ENCODE measurements around the gene FBXO7.
"Not testable (repeated sequence)": the region's sequence is repeated elsewhere in the genome, so short reads cannot be mapped to it uniquely, and the experiment has no call there.

Gene FBXO7

GRCh38 chr22:32477596-32477995 is 3.0 kb downstream of the FBXO7 start:
- no peaks in the 10 kb centered on the region for H3K4me1 ChIP-seq (ENCODE audit: insufficient read depth, low read length)
- H3K9me3 ChIP-seq (ENCODE audit: control insufficient read depth, insufficient read depth, low read length) = no peaks in the 10 kb centered on the region
- no peaks in the 10 kb centered on the region for H3K36me3 ChIP-seq (ENCODE audit: insufficient read depth, low read length)
- no peak overlapping the region for H3K9ac ChIP-seq (ENCODE audit: low read depth, low read length)

DNA sequence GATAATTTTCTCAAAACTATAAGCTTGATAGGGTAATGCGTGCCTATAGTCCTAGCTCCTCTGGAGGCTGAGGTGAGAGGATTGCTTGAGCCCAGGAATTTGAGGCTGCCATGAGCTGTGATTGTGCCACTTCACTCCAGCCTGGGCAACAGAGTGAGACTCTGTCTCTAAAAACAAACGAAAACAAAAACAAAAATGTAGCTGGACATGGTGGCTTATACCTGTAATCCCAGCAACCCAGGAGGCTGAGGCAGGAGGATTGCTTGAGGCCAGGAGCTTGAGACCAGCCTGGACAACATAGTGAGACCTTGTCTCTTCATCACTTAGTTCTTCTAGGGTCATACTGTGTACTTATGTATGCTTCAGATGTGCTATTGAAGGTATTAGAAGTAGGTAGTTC is 3.9 kb downstream of the FBXO7 start:
- not testable (repeated sequence) for H3K9me3 ChIP-seq (ENCODE audit: control insufficient read depth, insufficient read depth, low read length); H3K4me1 ChIP-seq (ENCODE audit: insufficient read depth, low read length); H3K9ac ChIP-seq (ENCODE audit: low read depth, low read length); H3K36me3 ChIP-seq (ENCODE audit: insufficient read depth, low read length)

- Histone ChIP-seq H3K9ac (ENCODE audit: low read depth, low read length) (no peak overlapping the region), H3K36me3 (ENCODE audit: insufficient read depth, low read length) (no peaks in the 10 kb centered on the region), H3K9me3 (ENCODE audit: control insufficient read depth, insufficient read depth, low read length) (no peaks in the 10 kb centered on the region), H3K4me1 (ENCODE audit: insufficient read depth, low read length) (no peaks in the 10 kb centered on the region)
Observed at GRCh38 chr22:32478994-32479393, 4.4 kb downstream of the FBXO7 start.

- Histone ChIP-seq H3K9me3 (ENCODE audit: control insufficient read depth, insufficient read depth, low read length) (no peaks in the 10 kb centered on the region), H3K4me1 (ENCODE audit: insufficient read depth, low read length) (no peaks in the 10 kb centered on the region), H3K9ac (ENCODE audit: low read depth, low read length) (no peak overlapping the region), H3K36me3 (ENCODE audit: insufficient read depth, low read length) (peaks cover 3% of the 10 kb centered on the region; the same call in 1 of the 2 replicates)
Observed at GRCh38 chr22:32480238-32480637, 5.6 kb downstream of the FBXO7 start.

DNA sequence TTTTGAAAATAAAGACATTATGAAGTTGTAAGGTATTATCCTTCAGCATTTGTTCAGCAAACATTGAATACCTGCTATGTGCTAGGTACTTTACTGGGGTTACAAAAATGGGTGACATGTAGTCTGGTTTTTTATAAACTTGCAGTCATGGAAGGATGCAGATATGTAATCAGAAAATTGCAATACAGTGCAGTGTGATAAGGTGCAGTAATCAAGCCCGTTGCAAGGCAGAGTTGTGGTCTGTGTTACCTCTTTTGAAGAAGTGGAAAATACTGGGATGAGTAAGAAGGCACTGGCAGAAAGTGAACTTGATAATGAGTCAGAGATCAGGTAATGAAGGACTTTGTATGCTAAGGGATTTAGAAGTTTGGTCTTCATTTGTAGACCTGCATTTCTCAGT is 8.1 kb downstream of the FBXO7 start:
- Histone ChIP-seq H3K4me1 (ENCODE audit: insufficient read depth, low read length) (no peaks in the 10 kb centered on the region), H3K9ac (ENCODE audit: low read depth, low read length) (no peak overlapping the region), H3K9me3 (ENCODE audit: control insufficient read depth, insufficient read depth, low read length) (no peaks in the 10 kb centered on the region), H3K36me3 (ENCODE audit: insufficient read depth, low read length) (peaks cover 14% of the 10 kb centered on the region)

DNA sequence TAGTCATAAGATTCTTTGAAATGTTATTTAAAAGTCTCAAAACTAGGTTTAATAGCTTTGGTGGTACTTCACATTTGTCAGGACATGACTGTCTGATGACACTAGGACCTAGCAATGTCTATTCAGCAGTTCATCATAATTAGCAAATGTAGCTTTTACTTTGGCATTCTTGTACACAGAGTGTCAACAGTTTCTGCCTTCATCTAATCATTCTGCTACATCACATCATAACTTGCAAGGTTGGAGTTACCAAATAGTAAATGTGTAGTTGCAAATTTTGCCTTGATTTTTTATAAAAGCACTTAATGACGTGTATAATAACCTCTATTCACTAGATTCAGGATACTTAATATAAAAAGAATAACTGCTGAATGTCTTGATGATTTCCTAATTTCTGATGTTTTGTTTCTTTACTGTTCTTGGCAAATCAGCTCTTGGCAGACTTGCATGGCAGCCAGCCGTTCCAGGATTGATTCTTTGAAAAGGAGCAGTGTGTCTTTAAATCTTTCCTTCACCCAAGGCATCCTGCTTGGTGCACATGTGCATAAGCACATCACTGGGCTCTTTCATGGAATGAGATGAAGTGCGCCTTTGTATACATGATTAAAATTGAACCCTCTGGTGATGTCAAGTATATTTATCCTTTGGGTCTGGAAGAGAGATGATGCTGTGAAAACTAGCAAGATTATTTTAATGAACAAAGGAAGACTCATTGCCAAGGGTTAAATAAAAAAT is 12.2 kb downstream of the FBXO7 start:
- Histone ChIP-seq H3K9me3 (ENCODE audit: control insufficient read depth, insufficient read depth, low read length) (no peaks in the 10 kb centered on the region), H3K36me3 (ENCODE audit: insufficient read depth, low read length) (peaks cover 18% of the 10 kb centered on the region), H3K4me1 (ENCODE audit: insufficient read depth, low read length) (no peaks in the 10 kb centered on the region), H3K9ac (ENCODE audit: low read depth, low read length) (no peak overlapping the region)

DNA sequence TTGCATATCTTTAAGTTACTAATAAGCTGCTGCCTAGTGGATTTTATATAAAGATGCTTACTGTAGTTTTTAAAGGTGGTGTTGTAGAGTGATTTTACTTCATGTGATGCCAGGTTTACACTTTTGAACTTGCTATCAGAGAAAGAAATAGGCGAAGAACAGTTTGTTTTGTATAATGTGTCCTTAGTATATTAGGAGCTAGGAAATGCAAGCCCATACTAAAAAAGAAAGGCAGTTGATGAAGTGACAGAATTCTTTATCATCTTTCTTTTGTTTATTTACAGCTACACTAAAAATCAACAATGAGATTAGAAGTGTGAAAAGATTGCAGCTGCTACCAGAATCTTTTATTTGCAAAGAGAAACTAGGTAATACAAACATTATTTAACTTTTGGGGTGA is 12.8 kb downstream of the FBXO7 start:
- H3K4me1 ChIP-seq (ENCODE audit: insufficient read depth, low read length) = no peaks in the 10 kb centered on the region
- H3K36me3 ChIP-seq (ENCODE audit: insufficient read depth, low read length) = peaks cover 18% of the 10 kb centered on the region
- H3K9ac ChIP-seq (ENCODE audit: low read depth, low read length) = no peak overlapping the region
- H3K9me3 ChIP-seq (ENCODE audit: control insufficient read depth, insufficient read depth, low read length) = no peaks in the 10 kb centered on the region

- H3K9me3 ChIP-seq (ENCODE audit: control insufficient read depth, insufficient read depth, low read length) = no peaks in the 10 kb centered on the region
- H3K9ac ChIP-seq (ENCODE audit: low read depth, low read length) = no peak overlapping the region
- peaks cover 26% of the 10 kb centered on the region for H3K36me3 ChIP-seq (ENCODE audit: insufficient read depth, low read length)
- no peaks in the 10 kb centered on the region for H3K4me1 ChIP-seq (ENCODE audit: insufficient read depth, low read length)
Observed at GRCh38 chr22:32489377-32489776, 14.8 kb downstream of the FBXO7 start.

GRCh38 chr22:32490279-32490678 is 15.7 kb downstream of the FBXO7 start:
- H3K9ac ChIP-seq (ENCODE audit: low read depth, low read length) = no peak overlapping the region
- H3K9me3 ChIP-seq (ENCODE audit: control insufficient read depth, insufficient read depth, low read length) = no peaks in the 10 kb centered on the region
- no peaks in the 10 kb centered on the region for H3K4me1 ChIP-seq (ENCODE audit: insufficient read depth, low read length)
- H3K36me3 ChIP-seq (ENCODE audit: insufficient read depth, low read length) = peaks cover 28% of the 10 kb centered on the region

DNA sequence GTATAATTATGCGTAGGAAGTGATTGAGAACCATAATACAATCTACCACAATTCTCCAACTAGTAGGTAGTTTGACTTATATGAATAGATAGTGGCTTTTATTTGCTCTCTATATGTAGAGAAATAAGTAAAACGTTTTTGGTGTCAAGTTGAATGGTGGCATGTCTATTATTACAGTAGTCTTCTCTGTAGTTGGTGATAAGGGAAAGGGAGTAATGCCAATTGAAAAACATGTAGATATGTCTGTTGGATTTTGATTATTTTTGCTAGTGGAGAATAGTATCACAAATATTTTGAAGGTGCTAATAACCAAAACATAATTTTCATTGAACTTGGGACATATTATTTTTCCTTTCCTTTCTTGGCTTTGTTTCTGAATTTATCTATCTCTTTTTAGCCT is 17.5 kb downstream of the FBXO7 start:
- H3K4me1 ChIP-seq (ENCODE audit: insufficient read depth, low read length) = no peaks in the 10 kb centered on the region
- H3K36me3 ChIP-seq (ENCODE audit: insufficient read depth, low read length) = peaks cover 21% of the 10 kb centered on the region
- no peak overlapping the region for H3K9ac ChIP-seq (ENCODE audit: low read depth, low read length)
- H3K9me3 ChIP-seq (ENCODE audit: control insufficient read depth, insufficient read depth, low read length) = no peaks in the 10 kb centered on the region

- no peaks in the 10 kb centered on the region for H3K4me1 ChIP-seq (ENCODE audit: insufficient read depth, low read length)
- H3K9me3 ChIP-seq (ENCODE audit: control insufficient read depth, insufficient read depth, low read length) = no peaks in the 10 kb centered on the region
- H3K36me3 ChIP-seq (ENCODE audit: insufficient read depth, low read length) = peaks cover 33% of the 10 kb centered on the region
- H3K9ac ChIP-seq (ENCODE audit: low read depth, low read length) = no peak overlapping the region
Observed at GRCh38 chr22:32493551-32493950, 18.9 kb downstream of the FBXO7 start.

- no peaks in the 10 kb centered on the region for H3K9me3 ChIP-seq (ENCODE audit: control insufficient read depth, insufficient read depth, low read length)
- no peaks in the 10 kb centered on the region for H3K4me1 ChIP-seq (ENCODE audit: insufficient read depth, low read length)
- no peak overlapping the region for H3K9ac ChIP-seq (ENCODE audit: low read depth, low read length)
- peaks cover 30% of the 10 kb centered on the region for H3K36me3 ChIP-seq (ENCODE audit: insufficient read depth, low read length)
Observed at GRCh38 chr22:32494971-32495370, 20.4 kb downstream of the FBXO7 start.

DNA sequence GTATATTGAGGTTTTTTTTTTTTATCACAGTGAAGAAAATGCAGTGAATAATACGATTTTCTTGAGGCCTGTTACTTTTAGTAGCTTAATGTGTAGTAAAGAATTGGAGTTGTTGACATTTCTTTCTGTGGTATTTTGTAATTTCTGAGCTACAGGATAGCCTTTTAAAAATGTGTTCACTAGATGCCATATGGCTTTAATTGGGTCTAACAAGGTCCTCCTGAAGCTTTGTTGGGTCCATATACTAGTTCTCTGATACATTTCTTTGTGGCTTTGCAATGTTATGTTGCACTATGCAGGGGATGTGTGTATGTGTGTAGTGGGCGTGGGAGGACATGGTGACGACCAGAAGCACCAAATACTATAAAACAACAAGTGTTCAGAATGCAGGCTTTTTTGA is 25.1 kb downstream of the FBXO7 start:
- Histone ChIP-seq H3K36me3 (ENCODE audit: insufficient read depth, low read length) (peaks cover 21% of the 10 kb centered on the region), H3K9ac (ENCODE audit: low read depth, low read length) (no peak overlapping the region), H3K9me3 (ENCODE audit: control insufficient read depth, insufficient read depth, low read length) (no peaks in the 10 kb centered on the region), H3K4me1 (ENCODE audit: insufficient read depth, low read length) (peaks cover 8% of the 10 kb centered on the region; the same call in 1 of the 2 replicates)

DNA sequence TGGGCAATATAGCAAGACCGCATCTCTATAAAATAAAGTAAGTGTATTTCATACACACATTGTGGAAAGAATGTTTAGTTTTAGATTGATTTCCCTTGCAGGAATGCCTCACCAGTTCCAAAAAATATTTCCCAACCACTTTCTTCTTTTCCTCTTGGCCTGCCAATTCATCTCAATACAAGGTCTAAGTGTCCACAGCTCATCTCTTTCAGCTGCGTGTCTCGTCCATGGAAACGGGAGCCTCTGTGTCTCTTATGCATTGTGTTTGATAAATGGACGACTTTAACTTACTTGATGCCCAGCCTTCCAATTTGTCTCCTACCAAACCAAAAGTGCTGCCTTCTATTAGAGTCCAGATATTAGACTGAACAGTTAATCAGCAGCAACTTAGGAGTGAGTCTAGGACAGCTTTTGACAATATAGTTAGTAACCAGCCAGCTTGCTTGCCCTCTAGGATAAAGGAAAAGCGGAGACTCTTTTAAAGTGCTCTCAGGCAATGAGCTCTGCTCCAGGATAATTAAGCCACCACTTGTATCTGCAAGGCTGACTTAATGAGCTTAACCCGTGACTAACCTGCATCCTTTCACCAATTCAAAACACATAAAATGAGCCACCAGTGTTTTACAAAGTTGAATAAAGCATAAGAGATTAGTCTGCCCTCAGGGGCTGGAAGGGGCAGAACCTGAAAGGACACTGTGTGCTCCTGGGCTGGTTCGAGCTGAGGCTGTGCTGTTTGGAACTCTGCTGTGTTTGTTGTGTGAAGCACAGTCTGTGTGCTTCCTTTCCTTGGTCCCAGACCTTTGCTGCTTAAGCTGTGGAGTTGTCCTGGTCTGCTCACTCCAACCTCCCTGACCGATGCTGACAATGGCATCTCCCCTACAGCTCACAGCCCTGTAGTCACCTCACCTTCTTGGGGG is 27.5 kb downstream of the FBXO7 start:
- Histone ChIP-seq H3K36me3 (ENCODE audit: insufficient read depth, low read length) (peaks cover 13% of the 10 kb centered on the region), H3K9ac (ENCODE audit: low read depth, low read length) (peak overlapping the region; percentile 15; the same call in 1 of the 2 replicates), H3K9me3 (ENCODE audit: control insufficient read depth, insufficient read depth, low read length) (no peaks in the 10 kb centered on the region), H3K4me1 (ENCODE audit: insufficient read depth, low read length) (peaks cover 8% of the 10 kb centered on the region; the same call in 1 of the 2 replicates)

DNA sequence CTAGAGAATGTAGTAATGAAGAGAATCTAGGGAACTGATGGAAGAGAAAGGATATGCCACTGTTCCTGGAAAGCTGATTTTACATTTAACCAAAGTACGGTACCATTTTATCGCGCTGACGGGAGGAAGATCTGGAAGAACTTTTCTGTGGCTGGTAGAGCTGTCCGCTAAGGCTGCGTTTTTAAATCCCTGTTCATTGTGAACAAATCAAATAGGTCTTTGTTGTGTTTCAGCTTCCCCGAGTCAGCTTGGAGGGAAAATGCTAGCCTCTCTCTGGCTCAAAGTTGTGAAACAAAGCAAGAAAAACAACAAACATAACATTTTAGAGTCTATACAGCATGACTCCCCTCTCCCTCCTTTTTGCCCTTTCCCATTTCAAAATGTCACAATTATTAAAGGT is 34.4 kb downstream of the FBXO7 start:
- Histone ChIP-seq H3K9me3 (ENCODE audit: control insufficient read depth, insufficient read depth, low read length) (0 out of 2 replicates have a peak, but pooled peaks cover 2% of the 10 kb centered on the region), H3K9ac (ENCODE audit: low read depth, low read length) (no peak overlapping the region), H3K36me3 (ENCODE audit: insufficient read depth, low read length) (peaks cover 11% of the 10 kb centered on the region), H3K4me1 (ENCODE audit: insufficient read depth, low read length) (no peaks in the 10 kb centered on the region; the same call in none of the 2 replicates)

Data from ES-I3 (cell line).